Left lobe of liver (tissue), 2 donors: Measurements from ENCODE around the gene SF3B4. TPM values are rescaled to one million over a fixed set of nuclear protein-coding genes. Genes with fewer than 3 reads are reported as not detected.
"Not testable (repeated sequence)": the region's sequence is repeated elsewhere in the genome, so short reads cannot be mapped to it uniquely, and the experiment has no call there.

ENCODE experiments used
- ATAC-seq: fragments of 200-7000 bp; cut with Tn5 transposase; one replicate; pipeline ENCODE4 v1.9.1; 2020; ENCODE audit warnings: mild to moderate bottlenecking, moderate library complexity
- DNase-seq: peaks from one replicate; pipeline ENCODE4 v3.0.0-alpha.2; 2020; ENCODE audit warnings: low spot score
- total RNA-seq: library from RNA; stranded (reverse); gene quantifications from one replicate; pipeline ENCODE4 v1.2.1, GENCODE V29; 2021
- donor health status: DM: no; HTN: no; CAD: no; lungs with moderate emphysema.
- donor health status: DM: no; HTN: yes; CAD: no.

SF3B4 gene
- total RNA-seq, 1 donor from 2014 or later: 11.5 TPM

GRCh38 chr1:149888247-149888998, 39.2 kb downstream of the SF3B4 start:
- ATAC-seq: peak; percentile 46
- DNase-seq: peak; percentile 76

- DNase-seq (peak; percentile 83), ATAC-seq (peak; percentile 64)
These were observed 40.0 kb downstream of the SF3B4 start for GRCh38 chr1:149887456-149888246.

- DNase-seq, ATAC-seq: not testable (repeated sequence)
These were observed 40.5 kb downstream of the SF3B4 start for GRCh38 chr1:149887196-149887455.

- peak; percentile 73 for ATAC-seq
- DNase-seq: peak; percentile 92
These were observed 41.0 kb downstream of the SF3B4 start for GRCh38 chr1:149886396-149887195.

- DNase-seq: not testable (repeated sequence)
- ATAC-seq: peak; percentile 0
These were observed 41.5 kb downstream of the SF3B4 start for GRCh38 chr1:149886121-149886395.

GRCh38 chr1:149885339-149886120, 42.1 kb downstream of the SF3B4 start:
- DNase-seq (peak; percentile 94), ATAC-seq (peak; percentile 65)

- ATAC-seq: no peak
- peak; percentile 30 for DNase-seq
These were observed 42.9 kb downstream of the SF3B4 start for GRCh38 chr1:149884433-149885338.

GRCh38 chr1:149883598-149884247, 43.9 kb downstream of the SF3B4 start:
- ATAC-seq (no peak), DNase-seq (no peak)

- peak; percentile 27 for DNase-seq
- ATAC-seq: no peak
These were observed 45.7 kb downstream of the SF3B4 start for GRCh38 chr1:149881876-149882275.

- no peak for ATAC-seq
- DNase-seq: no peak
These were observed 48.0 kb downstream of the SF3B4 start for GRCh38 chr1:149879556-149879955.

GRCh38 chr1:149877211-149877946, 50.2 kb downstream of the SF3B4 start:
- ATAC-seq: peak; percentile 18
- DNase-seq: no peak

Other genes with a start within 250 kb of the SF3B4 start
- gene FCGR1A, start 145.1 kb downstream of the SF3B4 start, total RNA-seq: 1.1 TPM
- 13.8 TPM for gene BOLA1, start 28.2 kb downstream of the SF3B4 start, total RNA-seq
- gene SV2A, start 10.0 kb downstream of the SF3B4 start, total RNA-seq: 0.45 TPM
- gene MTMR11, start 9.1 kb upstream of the SF3B4 start, total RNA-seq: 1.7 TPM
- gene OTUD7B, start 82.9 kb upstream of the SF3B4 start, total RNA-seq: 19.1 TPM
- 12.3 TPM for gene VPS45, start 140.0 kb upstream of the SF3B4 start, total RNA-seq
- 3.8 TPM for gene PLEKHO1, start 222.1 kb upstream of the SF3B4 start, total RNA-seq